ENCODE data around the gene C1orf53.
A peak's percentile ranks its signal among the peaks of the same experiment; 100 is the strongest.
"Not testable (repeated sequence)": the region's sequence is repeated elsewhere in the genome, so short reads cannot be mapped to it uniquely, and the experiment has no call there.

Gene C1orf53

GRCh38 chr1:197942042-197942441 lies 39.6 kb downstream of the C1orf53 start:
- Histone ChIP-seq H3K36me3 (replicated peaks) (no peaks in the 10 kb centered on the region), H3K9me3 (no peaks in the 10 kb centered on the region), H3K27me3 (ENCODE audit: low read depth) (no peaks in the 10 kb centered on the region), H3K4me3 (no peak overlapping the region), H3K4me1 (no peaks in the 10 kb centered on the region)
- no peak for DNase-seq (ENCODE audit: low spot score in 2 of 2)
- in situ Hi-C loops (cut with MboI; ENCODE audit: low sequenced_read_pairs): no loop called here

DNA sequence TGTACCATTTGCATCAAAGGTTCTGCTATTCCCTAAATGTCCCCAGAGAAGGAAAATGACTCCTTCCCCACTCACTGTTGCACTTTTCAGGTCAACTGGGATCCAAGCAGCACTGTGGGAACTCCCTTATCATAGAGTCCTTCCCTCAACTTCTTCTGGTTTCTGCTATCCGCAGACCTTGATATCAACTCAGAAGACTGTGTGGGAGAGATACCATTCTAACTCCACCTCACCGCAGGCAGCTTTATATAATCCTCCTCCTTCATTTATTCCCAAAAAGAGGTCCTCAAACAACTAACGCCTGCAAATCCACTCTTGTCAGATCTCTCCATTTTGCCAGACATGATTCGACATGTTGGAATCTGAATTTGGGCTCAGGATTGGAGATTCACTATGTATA lies 42.1 kb downstream of the C1orf53 start:
- Histone ChIP-seq H3K27me3 (ENCODE audit: low read depth) (no peaks in the 10 kb centered on the region), H3K4me3 (no peak overlapping the region), H3K9me3 (no peaks in the 10 kb centered on the region), H3K4me1 (peaks cover 7% of the 10 kb centered on the region), H3K36me3 (replicated peaks) (no peaks in the 10 kb centered on the region)
- in situ Hi-C loops (cut with MboI; ENCODE audit: low sequenced_read_pairs): no loop called here
- no peak for DNase-seq (ENCODE audit: low spot score in 2 of 2)

GRCh38 chr1:197948926-197949899 lies 46.8 kb downstream of the C1orf53 start:
- H3K4me3 ChIP-seq: no peak overlapping the region
- H3K36me3 ChIP-seq (replicated peaks): no peaks in the 10 kb centered on the region
- H3K27me3 ChIP-seq (ENCODE audit: low read depth): no peaks in the 10 kb centered on the region
- peak in 1 of 2 experiments; percentile 20 for DNase-seq (ENCODE audit: low spot score in 2 of 2)
- in situ Hi-C loops (cut with MboI; ENCODE audit: low sequenced_read_pairs): no loop called here
- peaks cover 10% of the 10 kb centered on the region for H3K4me1 ChIP-seq
- H3K9me3 ChIP-seq: no peaks in the 10 kb centered on the region

GRCh38 chr1:197951089-197951488 lies 48.7 kb downstream of the C1orf53 start:
- Histone ChIP-seq H3K27me3 (ENCODE audit: low read depth) (no peaks in the 10 kb centered on the region), H3K36me3 (replicated peaks) (no peaks in the 10 kb centered on the region), H3K9me3 (no peaks in the 10 kb centered on the region), H3K4me3 (no peak overlapping the region), H3K4me1 (peaks cover 10% of the 10 kb centered on the region)
- no peak for DNase-seq (ENCODE audit: low spot score in 2 of 2)
- in situ Hi-C loops (cut with MboI; ENCODE audit: low sequenced_read_pairs): no loop called here

GRCh38 chr1:197951617-197952175 lies 49.3 kb downstream of the C1orf53 start:
- H3K36me3 ChIP-seq (replicated peaks): no peaks in the 10 kb centered on the region
- H3K27me3 ChIP-seq (ENCODE audit: low read depth): no peaks in the 10 kb centered on the region
- DNase-seq (ENCODE audit: low spot score in 2 of 2): no peak
- H3K9me3 ChIP-seq: no peaks in the 10 kb centered on the region
- in situ Hi-C loops (cut with MboI; ENCODE audit: low sequenced_read_pairs): no loop called here
- no peak overlapping the region for H3K4me3 ChIP-seq
- H3K4me1 ChIP-seq: peaks cover 10% of the 10 kb centered on the region

DNA sequence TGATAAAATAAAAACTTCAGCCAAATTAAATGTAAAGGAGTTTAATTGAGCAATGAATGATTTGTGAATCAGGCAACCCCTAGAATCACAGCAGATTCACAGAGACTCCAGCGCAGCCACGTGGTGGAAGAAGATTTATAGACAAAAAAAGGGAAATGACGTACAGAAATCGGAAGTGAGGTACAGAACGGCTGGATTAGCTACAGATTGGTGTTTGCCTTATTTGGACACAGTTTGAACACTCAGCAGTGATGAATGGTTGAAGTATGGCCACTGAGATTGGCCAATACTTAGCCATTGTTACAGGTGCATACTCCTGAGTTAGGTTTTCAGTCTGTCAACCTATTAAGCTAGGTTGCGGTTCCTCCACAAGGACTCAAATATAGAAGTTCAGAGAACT lies 51.0 kb downstream of the C1orf53 start:
- H3K4me3 ChIP-seq; H3K36me3 ChIP-seq (replicated peaks); in situ Hi-C loops (cut with MboI; ENCODE audit: low sequenced_read_pairs): not testable (repeated sequence)

DNA sequence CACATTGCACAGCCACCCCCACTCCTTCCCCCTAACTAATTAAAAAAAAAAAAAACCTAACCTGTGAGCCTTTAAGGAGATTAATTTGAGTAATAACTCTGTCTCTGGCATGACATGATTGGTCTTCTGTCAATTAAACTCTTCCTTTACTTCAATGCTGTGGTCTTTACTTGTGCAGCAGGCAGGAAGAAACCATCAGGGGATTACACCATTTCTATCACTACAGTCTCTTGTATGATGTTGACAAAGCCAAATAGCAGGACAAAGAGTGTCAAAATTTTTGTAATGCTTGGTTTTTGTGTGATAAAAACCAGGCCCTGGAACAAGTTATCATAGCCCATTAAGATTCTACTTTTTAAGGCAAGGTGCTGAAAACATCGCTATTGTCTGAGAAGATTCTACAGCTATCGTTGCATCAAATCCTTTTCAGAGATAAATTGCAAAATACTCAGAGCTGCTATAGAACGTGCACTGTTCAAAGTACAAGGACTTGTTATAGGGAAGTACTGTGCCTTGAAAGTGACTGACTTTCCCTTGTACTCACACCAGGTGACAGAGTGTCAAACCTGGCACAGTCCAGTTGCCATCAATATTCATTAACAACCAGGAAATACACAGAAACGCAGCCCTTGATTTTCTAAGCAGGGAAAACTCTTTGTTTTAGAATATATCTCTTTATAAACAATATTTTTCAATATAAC lies 52.4 kb downstream of the C1orf53 start:
- H3K4me1 ChIP-seq: no peaks in the 10 kb centered on the region; the same call in 1 of the 2 replicates
- H3K27me3 ChIP-seq (ENCODE audit: low read depth): no peaks in the 10 kb centered on the region
- H3K4me3 ChIP-seq: no peak overlapping the region
- H3K9me3 ChIP-seq: no peaks in the 10 kb centered on the region
- no peak for DNase-seq (ENCODE audit: low spot score in 2 of 2)
- in situ Hi-C loops (cut with MboI; ENCODE audit: low sequenced_read_pairs): no loop called here
- no peaks in the 10 kb centered on the region for H3K36me3 ChIP-seq (replicated peaks)

More for the DNA sequence above, 51.0 kb downstream of the C1orf53 start:
- not testable (repeated sequence) for DNase-seq (ENCODE audit: low spot score in 2 of 2); H3K4me1 ChIP-seq; H3K27me3 ChIP-seq (ENCODE audit: low read depth); H3K9me3 ChIP-seq

DNA sequence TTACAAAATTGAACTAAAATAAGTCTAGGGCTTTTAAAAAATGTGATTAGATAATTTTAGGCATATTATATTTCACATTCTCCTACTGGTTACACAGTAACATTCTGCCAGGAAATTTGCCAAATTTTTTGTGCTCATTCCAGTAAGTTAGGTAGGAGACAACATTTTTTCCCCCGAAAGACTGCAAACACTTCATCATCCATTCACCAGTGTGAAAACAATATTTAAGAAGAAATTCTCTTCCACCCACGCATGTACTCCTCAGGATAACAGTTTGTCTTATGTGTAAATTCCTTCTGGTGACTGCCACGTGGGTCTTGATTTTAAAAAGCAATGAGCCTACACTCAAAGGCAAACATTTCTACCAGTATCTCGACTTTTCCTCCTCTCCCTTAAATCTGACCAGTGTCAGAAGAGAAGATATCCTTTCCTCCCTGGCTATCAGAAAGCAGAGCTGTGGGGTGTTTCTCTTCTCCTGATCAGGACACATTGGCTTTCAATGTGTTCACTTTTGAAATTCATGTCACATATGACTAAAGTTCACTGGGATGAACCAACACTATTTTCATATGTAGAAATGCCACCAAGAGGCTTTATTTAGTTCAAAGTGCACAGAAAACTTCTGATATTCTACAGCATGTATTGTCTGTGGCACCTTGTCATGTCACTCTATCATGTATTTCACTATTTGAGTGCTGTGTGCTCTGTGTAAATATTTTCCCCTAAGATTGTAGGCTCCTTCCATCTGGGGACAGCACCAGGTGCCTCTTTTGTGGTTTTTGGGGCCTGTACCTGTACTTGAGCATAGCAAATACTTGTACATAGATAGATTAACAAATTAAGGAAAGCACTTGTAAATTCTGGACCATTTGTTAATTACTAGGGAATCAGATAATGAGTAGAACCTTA lies 53.3 kb downstream of the C1orf53 start:
- Histone ChIP-seq H3K36me3 (replicated peaks) (no peaks in the 10 kb centered on the region), H3K9me3 (no peaks in the 10 kb centered on the region), H3K4me1 (no peaks in the 10 kb centered on the region), H3K27me3 (ENCODE audit: low read depth) (no peaks in the 10 kb centered on the region), H3K4me3 (no peak overlapping the region)
- in situ Hi-C loops (cut with MboI; ENCODE audit: low sequenced_read_pairs): no loop called here
- DNase-seq (ENCODE audit: low spot score in 2 of 2): no peak

All from HAP-1 (cell line).